Right hindlimb (tissue), 1 donor: ENCODE measurements around the gene LAMA3.
A peak's percentile ranks its signal among the peaks of the same experiment; 100 is the strongest.

Experiments
- DNase-seq: peaks from one replicate; pipeline ENCODE4 v3.0.0-alpha.2; 2018

Gene LAMA3

DNA sequence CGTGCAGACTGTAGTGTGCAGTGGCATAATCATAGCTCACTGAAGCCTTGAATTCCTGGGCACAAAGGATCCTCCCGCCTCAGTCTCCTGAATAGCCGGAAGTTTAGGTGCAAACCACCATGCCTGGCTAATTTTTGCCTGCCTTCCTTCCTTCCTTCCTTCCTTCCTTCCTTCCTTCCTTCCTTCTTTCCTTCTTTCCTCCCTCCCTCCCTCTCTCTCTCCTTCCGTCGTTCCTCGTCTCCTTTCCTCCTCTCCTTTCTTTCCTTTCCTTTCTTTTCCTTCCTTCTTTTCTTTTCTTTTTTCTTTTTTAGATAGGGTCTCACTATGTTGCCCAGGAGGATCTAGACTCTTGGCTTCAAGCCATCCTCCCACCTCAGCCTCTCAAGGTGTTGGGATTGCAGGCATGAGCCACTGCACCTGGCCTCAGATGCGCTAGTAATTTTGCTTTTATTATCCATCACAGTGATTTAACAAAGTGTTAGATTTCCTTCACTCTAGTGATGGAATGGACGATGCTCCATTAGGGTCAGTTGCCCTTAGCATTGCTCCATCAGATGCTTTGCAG lies 20.0 kb upstream of the LAMA3 start:
- DNase-seq, result no peak

DNA sequence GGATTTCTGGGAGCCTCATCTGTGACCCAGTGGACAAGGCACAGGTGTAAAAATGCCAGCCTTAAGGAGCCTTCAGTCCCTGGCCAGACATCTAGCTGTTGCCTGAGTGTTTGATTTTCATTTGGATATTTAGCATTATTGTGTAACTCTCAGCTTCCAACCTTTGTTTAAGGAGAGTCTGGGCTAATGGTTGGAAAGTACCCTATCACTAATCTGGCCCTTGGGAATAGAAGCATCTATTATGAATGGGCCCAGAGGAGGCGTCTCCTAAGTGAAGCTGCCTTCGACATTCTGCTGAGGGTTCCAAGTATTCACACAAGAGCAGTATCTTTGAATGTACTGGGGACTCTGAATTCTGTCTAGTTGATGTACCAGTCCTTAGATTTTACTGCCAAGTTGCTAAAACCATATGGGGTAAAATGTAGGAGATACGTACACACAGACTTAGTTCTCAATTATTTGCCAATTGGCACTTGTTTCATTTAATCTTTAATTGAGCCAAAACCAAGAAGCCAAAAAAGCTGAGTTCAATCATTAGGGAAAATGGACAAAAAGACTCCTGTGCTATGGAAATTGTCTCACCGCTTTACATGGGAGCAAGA lies 19.3 kb upstream of the LAMA3 start:
- DNase-seq, result no peak

DNA sequence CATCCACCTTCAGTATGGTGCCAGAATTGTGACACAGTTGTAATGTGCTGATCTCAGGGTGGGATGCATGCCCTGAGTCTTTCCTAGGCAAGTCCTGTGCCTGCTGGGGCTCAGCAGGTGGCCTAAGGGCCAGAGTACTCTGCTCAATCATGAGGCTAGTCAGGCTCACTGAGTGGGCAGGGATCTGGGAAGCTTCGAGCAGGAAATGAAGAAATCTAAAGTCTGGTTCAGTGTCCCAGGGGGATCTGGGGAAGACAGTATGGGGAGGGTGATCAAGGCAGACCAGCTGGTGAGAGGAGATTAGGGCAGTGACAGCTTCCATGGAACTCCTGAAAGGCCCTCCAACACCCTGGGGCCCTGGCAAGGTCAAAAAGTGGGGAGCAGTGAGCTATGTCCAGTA lies 17.7 kb upstream of the LAMA3 start:
- no peak for DNase-seq

DNA sequence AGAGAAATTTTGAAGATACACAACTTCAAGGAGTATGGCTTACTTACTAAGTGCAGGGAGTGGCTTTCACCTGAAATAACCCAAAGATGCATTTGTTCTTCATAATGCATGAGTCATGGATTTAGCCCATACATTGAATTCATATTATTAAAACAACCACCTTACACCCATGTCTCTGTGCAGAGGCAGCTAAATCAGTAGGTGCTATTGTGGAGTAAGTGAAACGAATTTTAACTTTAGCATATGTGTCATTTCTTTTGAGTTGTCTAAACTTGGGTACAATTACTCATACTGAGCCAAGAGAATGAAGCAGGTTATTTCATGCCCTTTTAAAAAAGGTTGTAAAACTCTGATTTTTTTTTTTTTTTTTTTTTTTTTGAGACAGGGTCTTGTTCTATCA lies 15.5 kb upstream of the LAMA3 start:
- DNase-seq, result no peak

DNA sequence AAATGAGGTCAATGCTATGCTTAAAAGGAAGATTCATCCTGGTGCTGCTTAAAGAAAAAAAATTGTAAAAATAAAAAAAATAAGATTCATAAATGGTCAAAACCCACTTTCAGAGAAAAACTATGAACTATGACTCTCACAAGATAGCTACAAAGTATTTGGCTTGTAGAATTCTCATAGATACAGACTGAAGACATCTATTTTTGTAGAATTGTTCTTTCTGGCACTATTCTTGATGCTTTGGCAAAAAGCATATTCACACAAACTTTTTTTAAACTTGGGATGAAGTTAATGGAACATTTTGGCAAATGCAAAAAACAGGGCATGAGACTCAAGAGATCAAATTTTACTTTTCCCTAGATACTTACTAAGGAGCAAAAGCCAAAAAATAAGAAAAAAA lies 14.0 kb upstream of the LAMA3 start:
- DNase-seq, result no peak

DNA sequence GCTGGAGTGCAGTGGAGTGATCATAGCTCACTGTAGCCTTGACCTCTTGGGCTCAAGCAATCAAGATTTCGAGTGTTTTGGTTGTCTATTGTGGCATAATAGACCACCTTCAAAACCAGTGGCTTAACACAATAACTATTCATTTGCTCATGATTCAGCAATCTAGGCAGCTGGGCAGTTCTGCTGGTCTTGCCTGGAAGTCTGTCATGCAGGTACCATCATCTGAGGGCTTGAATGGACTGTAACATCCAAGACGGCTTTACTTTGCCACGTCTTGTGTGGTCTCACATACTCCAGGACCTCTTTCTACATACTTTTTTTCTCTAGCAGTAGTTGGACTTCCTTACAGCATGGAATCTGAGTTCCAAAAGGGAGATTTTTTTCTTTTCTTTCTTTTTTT lies 13.4 kb upstream of the LAMA3 start:
- no peak for DNase-seq

DNA sequence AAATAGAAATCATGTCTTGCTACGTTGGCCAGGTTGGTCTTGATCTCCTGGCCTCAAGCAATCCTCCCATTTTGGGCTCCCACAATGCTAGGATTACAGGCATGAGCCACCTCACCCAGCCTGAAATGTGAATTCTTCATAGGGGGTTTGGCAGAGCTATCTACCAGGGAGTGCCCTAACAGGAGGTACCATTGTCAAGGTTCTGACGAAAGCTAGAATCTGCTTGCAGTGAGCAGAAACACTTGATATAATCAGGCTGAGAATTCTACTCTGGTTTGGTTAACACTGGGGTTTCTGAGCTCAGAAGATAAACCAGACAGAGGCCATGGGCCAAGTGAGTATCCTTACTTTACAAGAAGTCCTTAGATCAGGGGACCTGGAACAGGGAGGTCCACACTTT lies 7.2 kb upstream of the LAMA3 start:
- no peak for DNase-seq

DNA sequence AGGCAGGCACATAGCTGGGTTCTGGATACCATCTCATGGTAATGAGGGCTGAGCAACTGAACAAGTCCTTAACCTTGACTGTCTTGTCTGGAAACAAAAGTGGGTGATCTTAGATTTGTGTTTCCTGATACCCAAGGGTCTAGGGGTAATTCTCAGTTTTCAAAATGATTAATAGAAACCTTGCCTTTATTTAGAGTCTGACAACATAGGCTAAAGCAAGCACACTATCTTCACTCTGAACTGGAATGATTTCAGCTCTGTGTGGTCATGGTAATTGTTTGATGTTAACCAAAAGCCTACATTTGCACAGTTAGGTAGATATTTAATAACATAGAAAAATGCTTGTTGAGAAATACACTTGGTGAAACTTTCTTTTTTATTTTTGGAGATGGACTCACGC lies 6.8 kb upstream of the LAMA3 start:
- no peak for DNase-seq

DNA sequence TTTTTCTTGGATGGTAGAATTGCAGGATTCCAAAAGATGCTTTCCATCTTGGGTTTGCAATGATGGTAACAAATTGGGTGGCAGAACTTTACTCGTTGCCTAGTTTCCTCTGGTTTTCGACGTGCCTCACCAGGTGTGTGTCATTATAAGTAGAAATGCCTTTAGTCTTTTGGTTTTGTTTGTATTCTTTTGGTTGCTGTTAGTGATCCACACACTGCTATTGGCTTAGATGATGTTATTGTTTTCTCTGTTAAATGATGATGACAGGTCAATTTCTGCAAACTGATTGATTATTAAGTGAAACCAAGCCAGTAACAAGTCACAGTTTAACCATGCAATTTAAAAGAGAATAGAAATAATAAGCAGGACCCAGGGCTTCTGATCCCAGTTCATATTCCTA lies 6.1 kb upstream of the LAMA3 start:
- DNase-seq, result no peak

DNA sequence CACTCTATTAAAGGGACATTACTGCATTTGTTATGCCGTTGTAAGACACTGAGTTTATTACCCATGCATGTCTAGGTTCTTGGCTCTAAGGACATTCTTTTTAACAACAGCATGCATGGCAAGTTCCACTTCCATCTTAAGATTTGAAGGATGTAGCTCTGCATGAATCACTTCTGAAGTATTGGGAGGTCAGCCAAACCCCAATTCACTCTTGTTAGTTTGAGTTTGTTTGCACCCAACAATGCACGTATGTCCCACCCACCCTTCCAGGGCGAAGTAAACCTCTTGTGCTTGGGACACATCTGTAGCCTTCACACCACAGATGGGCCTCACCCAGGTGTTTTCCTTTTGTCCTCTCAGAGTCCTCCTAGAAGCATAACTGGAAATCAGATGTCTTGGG lies 5.6 kb upstream of the LAMA3 start:
- no peak for DNase-seq

DNA sequence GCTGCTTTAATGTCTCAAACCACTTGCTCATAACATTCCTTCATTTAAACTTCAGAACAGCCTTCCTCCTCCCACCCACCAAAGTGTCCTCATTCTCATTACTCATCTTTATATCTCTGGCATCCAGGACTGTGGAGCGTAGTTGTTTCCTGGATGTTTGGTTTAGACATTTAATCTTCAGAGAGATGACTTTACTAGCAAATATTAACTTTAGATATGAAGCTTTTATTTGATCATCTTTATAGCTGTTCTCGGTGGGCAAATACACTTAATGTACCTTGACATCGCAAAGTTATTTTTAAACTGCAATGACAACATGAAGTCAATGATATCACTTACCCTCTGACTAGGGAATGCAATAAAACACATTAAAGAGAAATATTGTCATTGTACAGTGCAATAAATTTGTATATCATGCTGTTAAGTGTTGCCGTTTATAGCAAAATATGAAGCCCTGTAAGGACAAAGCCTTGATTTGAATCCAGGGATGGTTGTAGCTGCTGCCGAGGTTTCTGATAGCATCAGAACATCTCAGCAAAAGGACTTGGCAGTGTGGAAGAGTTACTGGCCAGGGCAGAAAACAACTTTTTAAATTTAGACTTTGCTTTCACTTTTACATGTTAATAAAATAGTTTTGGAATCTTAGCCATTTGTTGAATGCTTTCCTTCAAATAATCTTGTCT lies 4.6 kb upstream of the LAMA3 start:
- no peak for DNase-seq

DNA sequence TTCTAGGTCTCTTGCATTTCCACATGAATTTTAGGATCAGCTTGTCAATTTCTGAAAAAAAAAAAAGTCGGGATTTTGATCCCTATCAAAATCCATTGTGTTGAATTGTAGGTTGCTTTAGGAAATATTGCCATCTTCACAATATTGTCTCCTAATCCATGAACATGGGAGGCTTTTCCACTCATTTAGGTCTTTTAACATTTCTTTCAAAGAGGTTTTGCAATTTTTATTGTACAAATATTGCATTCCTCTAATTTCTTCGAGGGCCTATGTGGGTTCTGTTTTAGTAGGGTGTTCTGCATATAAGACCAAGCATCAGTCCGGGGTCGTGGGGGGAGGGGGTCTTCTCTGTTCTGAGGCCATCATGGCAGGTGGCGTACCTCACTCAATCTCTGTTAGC lies 725 bp upstream of the LAMA3 start:
- no peak for DNase-seq

DNA sequence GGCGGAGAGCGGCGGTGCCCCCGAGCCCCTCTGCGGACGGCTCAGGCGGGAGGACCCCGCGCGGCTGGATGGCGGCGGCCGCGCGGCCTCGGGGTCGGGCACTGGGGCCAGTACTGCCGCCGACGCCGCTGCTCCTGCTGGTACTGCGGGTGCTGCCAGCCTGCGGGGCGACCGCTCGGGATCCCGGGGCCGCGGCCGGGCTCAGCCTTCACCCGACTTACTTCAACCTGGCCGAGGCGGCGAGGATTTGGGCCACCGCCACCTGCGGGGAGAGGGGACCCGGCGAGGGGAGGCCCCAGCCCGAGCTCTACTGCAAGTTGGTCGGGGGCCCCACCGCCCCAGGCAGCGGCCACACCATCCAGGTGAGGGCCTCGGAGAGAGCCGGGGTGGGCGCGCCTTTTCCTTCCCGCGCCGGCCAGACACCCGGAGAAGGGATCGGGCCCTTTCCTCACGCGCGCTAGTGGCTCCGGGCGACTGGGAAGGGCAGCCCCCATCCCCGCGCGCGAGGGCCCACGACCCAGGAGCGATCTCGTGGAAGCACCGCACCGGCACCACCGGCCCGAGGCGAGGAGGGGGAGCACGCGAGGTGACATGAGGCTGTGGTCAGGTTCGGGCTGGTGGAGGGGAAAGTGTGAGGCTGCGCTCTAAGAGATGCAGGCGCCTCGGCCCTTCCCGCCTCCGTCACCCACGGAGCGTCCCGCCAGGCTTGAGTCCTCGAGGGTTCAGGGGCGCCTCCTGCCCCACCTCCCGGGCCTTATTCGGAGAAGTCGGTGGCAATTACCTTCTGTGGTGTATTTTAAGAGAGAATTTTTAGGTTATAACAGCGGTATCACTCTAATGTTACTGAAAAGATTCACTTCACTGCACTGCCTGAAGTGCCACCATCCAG lies 607 bp downstream of the LAMA3 start:
- DNase-seq, result peak; percentile 33

DNA sequence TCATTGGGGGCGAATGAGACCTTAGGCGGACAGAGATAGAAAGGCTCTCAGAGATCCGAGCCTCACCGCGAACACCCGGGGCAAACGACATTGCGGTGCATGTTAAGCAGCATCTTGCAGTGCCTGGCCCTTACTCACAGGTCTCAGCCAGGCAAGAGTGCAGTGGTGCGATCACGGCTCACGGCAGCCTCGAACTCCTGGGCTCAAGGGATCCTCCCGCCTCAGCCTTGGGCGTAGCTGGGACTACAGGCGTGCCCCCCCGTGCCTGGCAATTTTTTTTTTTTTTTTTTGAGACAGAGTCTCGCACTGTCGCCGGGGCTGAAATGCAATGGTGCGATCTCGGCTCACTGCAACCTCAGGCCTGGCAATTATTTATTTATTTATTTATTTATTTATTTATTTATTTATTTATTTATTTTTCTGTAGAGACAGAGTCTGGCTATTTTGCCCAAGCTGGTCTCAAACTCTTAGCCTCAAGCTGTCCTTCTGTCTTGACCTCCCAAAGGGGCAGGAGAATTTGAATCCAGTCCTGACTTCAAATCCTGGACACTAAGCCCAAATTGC lies 1.3 kb downstream of the LAMA3 start:
- no peak for DNase-seq

DNA sequence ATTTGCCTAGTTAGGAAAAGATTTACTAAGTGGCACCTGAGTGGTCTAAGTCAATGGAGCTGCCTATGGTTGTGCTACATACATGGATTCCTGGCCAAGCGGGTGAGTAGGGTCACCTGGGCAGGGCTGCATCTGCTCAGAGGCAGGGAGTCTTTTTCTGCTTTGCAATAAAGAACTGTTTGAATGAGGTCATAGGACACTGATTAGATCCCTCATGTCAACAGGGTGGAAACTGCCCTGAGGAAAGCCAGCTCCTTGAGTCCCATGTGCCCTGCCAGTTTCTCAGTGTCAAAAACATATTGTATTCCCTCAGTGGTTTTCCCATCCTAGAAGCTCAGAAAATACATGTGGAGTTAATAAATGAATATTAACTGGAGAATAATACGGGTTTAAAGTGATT lies 4.6 kb downstream of the LAMA3 start:
- no peak for DNase-seq

DNA sequence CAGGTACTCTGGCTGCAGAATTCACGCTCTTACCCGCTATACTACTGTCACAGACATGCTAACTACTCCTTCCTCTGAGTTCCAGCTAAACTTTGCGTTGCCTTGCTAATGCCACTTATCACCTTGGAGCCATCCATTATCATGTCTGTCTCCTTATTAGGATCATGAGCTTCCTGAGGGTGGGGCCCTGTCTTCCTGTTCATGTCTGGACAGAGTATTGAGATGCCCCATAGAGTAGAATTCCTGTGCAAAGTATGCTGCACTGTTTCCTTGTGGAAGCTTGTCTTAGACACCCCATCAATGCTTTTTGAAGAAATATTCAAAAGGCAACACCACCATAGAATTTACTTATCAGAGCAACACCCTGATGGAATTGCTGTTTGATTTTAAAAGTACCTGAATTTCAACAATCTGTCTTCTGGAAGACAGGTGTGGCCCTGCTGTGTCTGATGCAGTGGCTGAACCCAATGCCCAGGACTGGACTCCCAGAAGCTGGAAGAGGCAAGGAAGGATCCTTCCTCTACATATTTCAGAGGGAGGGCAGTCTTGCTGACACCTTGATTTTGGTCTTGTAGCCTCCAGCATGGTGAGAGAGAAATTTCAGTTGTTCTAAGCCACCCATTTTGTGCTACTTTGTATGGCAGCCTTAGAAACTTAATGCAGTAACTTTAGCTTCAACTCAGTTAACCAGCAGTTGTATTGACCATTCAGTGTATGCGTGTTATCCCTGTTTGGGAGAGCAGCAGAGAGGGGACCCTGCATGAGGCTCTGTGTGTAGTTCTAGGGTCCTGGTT lies 5.6 kb downstream of the LAMA3 start:
- DNase-seq, result no peak

DNA sequence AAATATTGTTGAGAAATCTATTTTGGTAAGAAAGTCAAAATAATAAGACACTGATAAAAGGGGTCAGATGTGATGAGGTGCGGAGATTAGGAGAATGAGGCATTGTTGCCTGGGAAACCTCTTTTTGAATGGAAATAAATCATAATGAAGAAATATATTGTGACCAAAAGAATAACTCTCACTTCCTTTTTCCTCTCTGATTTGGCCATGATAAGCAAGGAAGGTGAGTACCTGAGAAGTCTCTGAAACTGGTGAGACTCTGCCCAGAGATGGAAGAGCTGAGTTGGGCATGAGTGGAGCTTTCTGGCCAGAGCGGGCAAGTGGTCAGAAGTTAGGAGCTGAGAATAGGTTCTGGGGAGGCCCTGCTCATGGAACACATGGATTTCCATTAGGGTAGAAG lies 11.8 kb downstream of the LAMA3 start:
- no peak for DNase-seq

DNA sequence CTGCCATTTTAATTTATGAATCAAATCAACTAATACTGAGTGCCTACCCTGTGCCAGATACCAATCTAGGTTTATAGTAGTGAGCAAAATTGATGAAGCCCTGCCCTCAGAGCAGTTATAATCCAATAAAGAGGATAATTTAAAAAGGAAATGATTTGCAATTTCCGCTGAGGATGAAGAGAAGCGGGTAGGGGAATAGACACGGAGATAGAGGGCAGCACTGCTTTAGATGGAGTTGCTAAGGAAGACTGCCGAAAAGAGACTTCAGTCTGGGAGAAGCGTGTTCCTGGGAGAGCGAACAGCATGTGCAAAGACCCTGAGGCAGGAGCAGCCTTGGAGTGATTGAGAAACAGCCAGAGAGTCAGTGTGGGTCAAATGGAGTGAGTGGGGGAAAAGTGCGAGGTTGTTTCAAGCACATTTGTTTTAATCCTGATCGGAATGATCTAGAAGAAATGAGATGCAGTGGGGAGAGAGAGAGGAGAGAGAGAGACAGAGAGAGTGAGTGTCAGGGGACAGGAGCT lies 12.4 kb downstream of the LAMA3 start:
- DNase-seq, result no peak

DNA sequence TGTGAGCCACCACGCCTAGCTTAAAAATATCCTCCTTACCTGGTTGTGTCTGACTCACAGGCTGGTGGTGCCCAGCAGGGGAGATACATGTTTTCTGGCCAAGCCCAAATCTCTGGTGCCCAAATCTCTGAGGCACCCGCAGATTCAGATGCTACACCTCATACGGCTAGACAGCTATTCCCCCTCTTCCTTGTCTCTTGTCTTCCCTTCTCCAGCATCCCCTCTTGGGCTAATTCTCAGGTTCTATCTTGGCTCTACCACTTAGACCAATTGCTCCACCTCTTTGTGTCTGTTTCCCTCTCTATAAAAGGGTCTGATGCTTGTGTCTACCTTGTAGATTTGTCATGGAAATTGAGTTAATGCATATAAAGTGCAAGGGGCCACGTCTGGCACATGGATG lies 13.4 kb downstream of the LAMA3 start:
- no peak for DNase-seq

DNA sequence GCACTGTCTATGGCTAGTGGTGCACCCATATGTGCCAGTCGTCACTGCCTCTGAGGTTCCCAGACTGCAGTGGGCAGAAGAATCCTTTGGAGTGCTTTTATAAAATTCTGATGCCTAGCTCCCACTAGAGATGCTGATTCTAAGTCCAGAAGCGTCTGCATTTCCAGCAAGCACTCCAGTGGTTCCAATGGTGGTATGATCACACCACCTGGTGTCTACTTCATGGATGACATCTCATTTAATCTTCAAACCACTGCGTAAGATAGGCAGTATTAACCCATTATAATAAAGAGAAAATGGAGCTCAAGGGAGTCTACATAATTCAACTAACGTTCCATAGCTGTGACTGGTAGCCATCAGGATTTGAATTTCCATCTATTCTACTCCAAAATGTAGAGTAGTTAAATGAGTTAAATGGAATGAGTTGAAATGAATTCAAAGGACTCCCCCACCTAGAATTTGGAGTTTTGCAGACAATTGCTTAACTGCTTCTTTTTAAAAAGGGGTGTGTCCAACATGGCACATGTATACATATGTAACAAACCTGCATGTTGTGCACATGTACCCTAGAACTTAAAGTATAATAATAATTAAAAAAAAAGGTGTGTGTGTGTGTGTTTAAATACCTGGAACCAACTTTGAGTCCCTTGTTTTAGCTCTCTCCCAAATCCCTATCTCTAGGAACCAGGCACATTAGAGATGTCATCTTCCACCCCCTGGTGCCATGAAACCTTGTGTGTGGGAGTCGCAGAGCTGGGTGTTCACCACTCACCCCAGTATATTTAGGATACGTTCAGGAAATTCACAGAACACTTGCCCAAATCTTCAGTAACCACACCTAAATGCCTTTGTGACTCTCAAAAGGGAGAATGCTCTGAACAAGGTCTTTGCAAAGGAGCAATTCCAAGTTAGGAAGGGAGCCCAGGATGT lies 14.1 kb downstream of the LAMA3 start:
- no peak for DNase-seq

DNA sequence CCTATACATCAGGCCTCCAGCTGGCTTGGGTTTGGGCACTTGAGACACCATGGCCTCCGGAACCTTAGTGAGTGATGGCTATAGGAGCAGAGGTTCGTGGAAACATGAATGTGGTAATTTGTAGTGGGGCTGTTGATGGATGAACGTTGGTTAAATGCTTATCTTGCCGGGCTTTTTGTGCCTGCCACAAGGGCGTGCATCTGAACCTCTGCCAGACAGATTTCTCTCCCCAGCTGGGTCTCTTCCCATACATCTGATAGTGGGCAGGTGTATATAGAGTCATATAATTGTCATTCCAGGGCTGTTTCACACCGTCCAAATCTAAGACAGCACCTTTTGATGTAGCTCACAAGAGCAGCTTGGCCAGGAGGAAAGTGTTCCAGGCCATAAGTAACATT lies 14.7 kb downstream of the LAMA3 start:
- DNase-seq, result no peak
